Activated naive CD4-positive, alpha-beta T cell (primary cell): ENCODE data around the gene GLT8D1.
"Not testable (repeated sequence)": the region's sequence is repeated elsewhere in the genome, so short reads cannot be mapped to it uniquely, and the experiment has no call there.

Experiments used
- DNase-seq, 4 experiments: peaks; one replicate each; lab custom pipeline; 2025; lab: John Stamatoyannopoulos, UW

The GLT8D1 gene

GRCh38 chr3:52679811-52680210, 25.8 kb downstream of the GLT8D1 start:
- no peak for DNase-seq

DNA sequence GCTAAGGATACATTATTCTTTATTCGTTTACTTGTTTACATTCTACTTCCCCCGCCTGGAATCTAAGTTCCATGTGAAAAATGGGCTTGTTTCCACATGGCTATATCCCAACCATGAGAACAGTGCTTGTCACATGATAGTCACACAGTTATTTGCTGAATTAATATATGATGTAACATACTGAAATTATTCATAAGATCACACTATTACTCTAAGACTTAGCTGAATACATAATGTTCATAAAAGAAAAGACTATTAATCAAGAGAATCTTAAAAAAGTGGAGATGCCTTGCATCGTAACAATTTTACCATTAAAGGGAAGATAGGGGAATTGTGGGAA, 26.4 kb downstream of the GLT8D1 start:
- DNase-seq: no peak

- no peak for DNase-seq
Observed at GRCh38 chr3:52678265-52679198, 27.1 kb downstream of the GLT8D1 start.

DNA sequence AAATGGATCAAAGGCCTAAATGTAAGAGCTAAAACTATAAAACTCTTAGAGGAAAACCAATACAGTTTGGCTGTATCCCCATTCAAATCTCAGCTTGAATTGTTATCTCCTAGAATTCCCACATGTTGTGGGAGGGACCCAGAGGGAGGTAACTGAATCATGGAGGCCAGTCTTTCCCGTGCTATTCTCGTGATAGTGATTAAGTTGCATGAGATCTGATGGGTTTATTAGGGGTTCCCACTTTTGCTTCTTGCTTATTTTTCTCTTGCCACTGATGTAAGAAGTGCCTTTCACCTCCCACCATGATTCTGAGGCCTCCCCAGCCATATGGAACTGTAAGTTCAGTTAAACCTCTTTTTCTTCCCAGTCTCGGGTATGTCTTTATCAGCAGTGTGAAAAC, 29.4 kb downstream of the GLT8D1 start:
- not testable (repeated sequence) for DNase-seq

GRCh38 chr3:52671676-52672075, 33.9 kb downstream of the GLT8D1 start:
- no peak for DNase-seq

DNA sequence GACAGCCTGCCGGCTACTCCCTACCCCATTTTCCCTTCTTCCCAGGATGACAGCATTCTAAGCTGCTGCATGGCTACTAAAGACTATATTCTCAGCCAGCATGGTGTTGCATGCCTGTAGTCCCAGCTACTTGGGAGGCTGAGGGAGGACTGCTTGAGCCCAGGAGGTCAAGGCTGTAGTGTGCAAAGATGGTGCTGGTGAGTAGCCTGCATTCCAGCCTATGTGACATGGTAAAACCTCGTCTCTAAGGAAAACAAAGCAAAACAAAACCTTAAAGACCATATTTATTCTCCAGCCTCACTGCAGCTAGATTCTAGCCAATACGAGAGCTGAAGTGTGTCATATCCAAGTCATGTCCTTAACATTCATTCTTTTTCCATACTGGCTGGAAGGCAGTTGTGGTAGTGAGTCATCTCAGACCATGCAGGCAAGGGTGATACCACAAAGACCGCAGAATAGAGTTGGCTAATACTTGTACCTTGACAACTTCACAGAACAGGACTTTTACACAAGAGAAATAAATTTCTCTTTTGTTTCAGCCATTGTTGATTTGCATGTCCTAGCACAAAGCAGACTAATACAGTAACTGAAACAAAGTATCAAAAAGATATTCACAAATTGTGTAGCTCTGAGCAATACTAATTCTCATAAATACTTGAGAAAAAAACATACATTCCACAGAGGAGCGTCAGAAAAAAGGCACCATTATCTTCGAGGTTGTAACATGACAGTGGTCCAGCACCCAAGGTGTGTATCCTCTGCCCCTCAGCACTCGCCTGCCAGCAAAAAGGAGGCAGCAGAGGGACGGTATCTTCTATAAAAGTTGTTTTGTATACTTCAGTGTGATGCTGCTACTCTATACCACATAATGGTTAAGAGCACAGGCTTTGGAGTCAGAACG, 34.7 kb downstream of the GLT8D1 start:
- DNase-seq: no peak

DNA sequence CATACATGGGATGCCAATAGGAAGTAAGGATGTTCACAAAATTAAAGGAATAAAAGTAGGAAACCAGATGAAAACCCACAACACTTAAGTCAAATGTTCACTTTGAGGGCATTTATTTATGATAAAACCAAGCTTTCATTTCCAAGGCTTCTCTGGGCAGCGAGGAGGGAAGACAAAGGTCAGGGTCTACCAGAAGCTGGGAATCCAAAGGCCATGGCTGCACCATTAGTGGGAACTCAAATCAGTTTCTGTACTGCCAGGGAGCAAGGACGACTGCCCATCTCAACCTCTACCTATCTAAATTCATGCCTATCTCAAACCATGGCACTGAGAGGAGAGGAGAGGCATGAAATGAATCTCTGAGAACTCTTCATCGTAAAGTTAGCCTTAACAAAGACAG, 42.5 kb downstream of the GLT8D1 start:
- no peak for DNase-seq

- no peak for DNase-seq
Observed at GRCh38 chr3:52660046-52660445, 45.5 kb downstream of the GLT8D1 start.

- no peak for DNase-seq
Observed at GRCh38 chr3:52655895-52656294, 49.7 kb downstream of the GLT8D1 start.

DNA sequence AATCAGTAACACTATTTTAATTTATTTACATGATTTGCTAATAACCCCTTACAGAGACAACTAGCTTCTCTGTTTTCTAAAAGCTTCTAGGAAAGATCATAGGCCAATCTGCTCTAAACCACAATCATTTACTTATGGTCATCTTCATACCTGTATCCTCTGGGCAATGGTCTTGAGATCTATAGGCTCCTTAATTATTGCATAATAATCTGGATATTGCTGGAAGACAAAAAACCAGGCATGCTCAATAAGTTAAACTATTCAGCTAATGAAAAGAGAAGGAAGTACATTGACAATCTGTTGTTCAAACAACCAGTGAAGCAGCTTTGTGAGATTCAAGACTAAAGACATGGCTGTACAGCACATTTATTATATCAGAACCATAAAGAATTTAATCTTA, 54.0 kb downstream of the GLT8D1 start:
- DNase-seq: no peak

DNA sequence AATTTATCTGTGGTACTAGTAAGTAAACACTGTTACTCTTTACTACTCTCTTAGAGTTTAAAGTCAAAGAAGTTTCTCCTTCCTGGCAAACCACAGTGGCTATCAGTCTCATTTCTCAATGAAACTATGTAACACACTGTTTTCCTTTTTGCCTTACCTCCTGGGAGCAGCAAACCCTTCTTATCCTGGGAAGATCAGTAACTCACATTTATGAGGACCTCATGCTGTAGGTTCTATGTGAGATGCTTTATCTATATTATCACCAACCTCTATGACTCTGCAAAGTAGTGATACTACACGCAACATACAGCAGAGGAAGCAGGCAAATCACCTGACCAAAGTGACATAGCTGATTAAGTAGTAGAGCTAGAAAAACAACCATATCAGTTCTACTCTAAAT, 55.2 kb downstream of the GLT8D1 start:
- no peak for DNase-seq

DNA sequence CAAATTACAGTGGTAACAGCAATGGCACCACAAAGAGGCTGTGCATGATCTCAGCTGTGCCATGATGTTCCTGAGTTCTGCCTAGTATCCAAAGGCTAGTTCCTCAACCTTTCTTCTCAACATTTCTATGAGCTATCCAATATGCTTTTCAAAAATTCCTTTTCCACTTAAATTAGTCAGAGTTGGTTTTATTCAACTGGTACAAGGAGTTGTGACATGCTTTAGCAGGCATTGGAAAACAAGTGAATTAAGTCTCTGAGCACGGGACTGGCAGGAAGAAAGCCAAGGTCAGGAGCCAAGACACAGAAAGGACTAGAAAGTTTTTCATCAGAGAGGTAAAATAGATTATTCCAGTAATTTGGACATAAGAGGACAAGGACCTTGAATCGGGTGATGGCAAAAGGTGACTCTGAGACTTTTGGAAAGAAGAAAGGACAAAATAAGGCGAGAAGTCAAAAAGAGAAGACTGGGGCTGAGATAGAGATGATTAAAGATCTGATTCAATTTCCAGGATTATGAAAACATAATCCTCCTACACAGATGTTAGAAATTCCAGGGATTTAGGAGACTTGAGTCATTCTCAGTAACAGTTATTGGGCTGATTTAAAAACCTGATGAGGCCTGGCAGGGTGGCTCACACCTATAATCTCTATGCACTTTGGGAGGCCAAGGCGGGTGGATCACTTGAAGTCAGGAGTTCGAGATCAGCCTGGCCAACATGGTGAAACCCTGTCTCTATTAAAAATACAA, 56.0 kb downstream of the GLT8D1 start:
- DNase-seq: no peak

DNA sequence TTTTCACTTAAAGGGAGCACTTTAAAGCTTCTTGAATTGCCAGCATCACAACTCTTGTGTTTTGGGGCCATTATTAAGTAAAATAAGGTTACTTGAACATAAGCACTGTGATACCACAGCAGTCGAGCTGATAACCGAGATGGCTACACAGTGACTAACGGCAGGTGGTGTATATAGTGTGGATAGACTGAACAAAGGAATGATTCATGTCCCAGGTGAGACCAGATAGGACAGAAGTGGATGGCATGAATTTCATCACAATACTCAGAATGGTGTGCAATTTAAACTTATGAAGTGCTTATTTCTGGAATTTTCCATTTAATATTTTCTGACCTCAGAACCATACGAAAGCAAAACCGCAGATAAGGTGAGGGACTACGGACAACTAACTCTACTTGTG, 60.0 kb downstream of the GLT8D1 start:
- DNase-seq: no peak
